IMR-90 (cell line): ENCODE data around the gene ADAM12. TPM values are rescaled to one million over a fixed set of nuclear protein-coding genes. Genes with fewer than 3 reads are reported as not detected.

Source experiments
- ATAC-seq: fragments of 200-7000 bp; cut with Tn5 transposase; 2 replicates; pipeline ENCODE4 v1.9.1; 2020; ENCODE audit warnings: low read depth, mild to moderate bottlenecking, moderate library complexity
- BruUV-seq: library from RNA; stranded (reverse); fragments of 400-500 nt; replicated peaks from 2 replicates; lab custom pipeline; 2021; lab: Mats Ljungman, UMichigan
- CTCF ChIA-PET: fragments of 300-600 bp; formaldehyde crosslinking; extraction: SDS; loops from one replicate; lab custom pipeline; 2021; ENCODE audit warnings: antibody characterized with exemption; lab: Yijun Ruan, JAX
- POLR2A ChIA-PET: fragments of 300-600 bp; sonication (Branson Sonifier 250); formaldehyde crosslinking; loops from one replicate; lab custom pipeline; 2022; ENCODE audit warnings: antibody characterized with exemption; ENCODE audit not compliant: unreplicated experiment; lab: Charles Lee
- DNase-seq: peaks from one replicate; pipeline ENCODE4 v3.0.0; 2013
- H2AFZ ChIP-seq: replicated peaks from 2 replicates; pipeline ENCODE3; 2013; ENCODE audit warnings: low read length, mild to moderate bottlenecking; ENCODE audit not compliant: poor library complexity
- H2AK5ac ChIP-seq: 2 replicates; pipeline ENCODE4 v1.6.1; 2013; ENCODE audit warnings: low read depth, low read length, inconsistent platforms
- H2AK9ac ChIP-seq: replicated peaks from 2 replicates; pipeline ENCODE3; 2013; ENCODE audit warnings: mild to moderate bottlenecking, low read depth, low read length, moderate library complexity; ENCODE audit not compliant: poor library complexity
- H2BK120ac ChIP-seq: 2 replicates; pipeline ENCODE4 v1.6.1; 2013; ENCODE audit warnings: low read depth, low read length, inconsistent platforms
- H2BK15ac ChIP-seq: 3 replicates; pipeline ENCODE4 v1.6.1; 2013; ENCODE audit warnings: low read depth, low read length, inconsistent platforms
- H2BK20ac ChIP-seq: 2 replicates; pipeline ENCODE4 v1.6.1; 2013; ENCODE audit warnings: low read depth, mild to moderate bottlenecking, inconsistent platforms, low read length, moderate library complexity
- H2BK5ac ChIP-seq: 2 replicates; pipeline ENCODE4 v1.6.1; 2013; ENCODE audit warnings: mild to moderate bottlenecking, low read depth, low read length, inconsistent platforms; ENCODE audit not compliant: poor library complexity, severe bottlenecking
- H3K14ac ChIP-seq: replicated peaks from 2 replicates; pipeline ENCODE4 v1.6.1; 2013; ENCODE audit warnings: low read depth, low read length, inconsistent platforms
- H3K18ac ChIP-seq: 2 replicates; pipeline ENCODE4 v1.6.1; 2013; ENCODE audit warnings: low read depth, low read length, control low read depth
- H3K23ac ChIP-seq: 2 replicates; pipeline ENCODE4 v1.6.1; 2013; ENCODE audit warnings: low read depth, low read length, inconsistent platforms
- H3K27ac ChIP-seq: 2 replicates; pipeline ENCODE4 v1.5.1; 2013; ENCODE audit warnings: mild to moderate bottlenecking, control low read depth, low read length; ENCODE audit not compliant: insufficient read depth
- H3K27me3 ChIP-seq: 2 replicates; pipeline ENCODE4 v1.6.1; 2013; ENCODE audit warnings: low read length; ENCODE audit not compliant: control insufficient read depth, insufficient read depth
- H3K36me3 ChIP-seq: 2 replicates; pipeline ENCODE4 v1.6.1; 2013; ENCODE audit warnings: low read length, mixed read lengths; ENCODE audit not compliant: control insufficient read depth, insufficient read depth
- H3K4ac ChIP-seq: 2 replicates; pipeline ENCODE4 v1.6.1; 2013; ENCODE audit warnings: low read depth, low read length, inconsistent platforms
- H3K4me1 ChIP-seq: 2 replicates; pipeline ENCODE4 v1.6.1; 2013; ENCODE audit warnings: low read length, mixed read lengths; ENCODE audit not compliant: control insufficient read depth, insufficient read depth
- H3K4me2 ChIP-seq: 2 replicates; pipeline ENCODE4 v1.6.1; 2013; ENCODE audit warnings: low read depth, mild to moderate bottlenecking, control low read depth, low read length, moderate library complexity
- H3K4me3 ChIP-seq: 2 replicates; pipeline ENCODE4 v1.5.1; 2013; ENCODE audit warnings: low read depth, mild to moderate bottlenecking, control low read depth, low read length, moderate library complexity; ENCODE audit not compliant: insufficient read depth
- H3K56ac ChIP-seq: 2 replicates; pipeline ENCODE4 v1.6.1; 2013; ENCODE audit warnings: low read length, inconsistent platforms; ENCODE audit not compliant: insufficient read depth; ENCODE audit errors: extremely low read depth
- H3K79me1 ChIP-seq, 2 experiments: 2 replicates each; pipeline ENCODE4 v1.6.1; 2013; ENCODE audit warnings: low read length in 2 of 2, inconsistent platforms in 1 of 2, low read depth in 1 of 2
- H3K9ac ChIP-seq: 2 replicates; pipeline ENCODE4 v1.6.1; 2013; ENCODE audit warnings: low read depth, low read length, control low read depth
- H3K9me1 ChIP-seq: 2 replicates; pipeline ENCODE4 v1.6.1; 2013; ENCODE audit warnings: low read length, inconsistent platforms; ENCODE audit not compliant: insufficient read depth
- H3K9me3 ChIP-seq: 2 replicates; pipeline ENCODE4 v1.6.1; 2013; ENCODE audit warnings: low read length; ENCODE audit not compliant: control insufficient read depth, insufficient read depth
- H4K20me1 ChIP-seq: 2 replicates; pipeline ENCODE4 v1.6.1; 2013; ENCODE audit warnings: low read length, inconsistent platforms; ENCODE audit not compliant: insufficient read depth
- H4K5ac ChIP-seq: 2 replicates; pipeline ENCODE4 v1.6.1; 2013; ENCODE audit warnings: mild to moderate bottlenecking, low read depth, low read length, control low read depth
- H4K8ac ChIP-seq, 2 experiments: 2 replicates each; pipeline ENCODE4 v1.6.1; 2013; ENCODE audit warnings: low read depth in 2 of 2, low read length in 2 of 2, control low read depth in 1 of 2, inconsistent platforms in 1 of 2
- H4K91ac ChIP-seq: 2 replicates; pipeline ENCODE4 v1.6.1; 2013; ENCODE audit warnings: low read depth, low read length, inconsistent platforms; ENCODE audit not compliant: insufficient read depth
- BHLHE40 ChIP-seq: fragments of 150-350 bp; IDR thresholded peaks from 2 replicates; pipeline ENCODE4 v1.6.1; 2016; ENCODE audit warnings: mild to moderate bottlenecking, low read depth, low read length
- CEBPB ChIP-seq: IDR thresholded peaks from 2 replicates; pipeline ENCODE4 v1.6.1; 2012; ENCODE audit warnings: low read depth, low read length, improper control_type of control experiment
- CHD1 ChIP-seq: IDR thresholded peaks from 2 replicates; pipeline ENCODE4 v1.6.1; 2012; ENCODE audit warnings: low read depth, low read length, improper control_type of control experiment
- CTCF ChIP-seq: conservative IDR thresholded peaks from 2 replicates; pipeline ENCODE4 v1.5.1; 2012; ENCODE audit warnings: mild to moderate bottlenecking, low read depth, low read length, improper control_type of control experiment
- ELK1 ChIP-seq: fragments of 150-350 bp; IDR thresholded peaks from 2 replicates; pipeline ENCODE4 v1.6.1; 2016; ENCODE audit warnings: low read depth, mild to moderate bottlenecking, low read length, moderate library complexity, borderline replicate concordance
- FOS ChIP-seq: fragments of 150-350 bp; IDR thresholded peaks from 2 replicates; pipeline ENCODE4 v1.6.1; 2016; ENCODE audit warnings: low read depth, low read length
- MAFK ChIP-seq: IDR thresholded peaks from 2 replicates; pipeline ENCODE4 v1.6.1; 2012; ENCODE audit warnings: low read depth, low read length, improper control_type of control experiment
- MAZ ChIP-seq: IDR thresholded peaks from 2 replicates; pipeline ENCODE4 v1.6.1; 2012; ENCODE audit warnings: low read depth, mild to moderate bottlenecking, low read length, improper control_type of control experiment, moderate library complexity, borderline replicate concordance
- MXI1 ChIP-seq: IDR thresholded peaks from 2 replicates; pipeline ENCODE4 v1.6.1; 2012; ENCODE audit warnings: low read depth, mild to moderate bottlenecking, low read length, moderate library complexity, borderline replicate concordance
- NFE2L2 ChIP-seq: fragments of 150-350 bp; IDR thresholded peaks from 2 replicates; pipeline ENCODE4 v1.6.1; 2016; ENCODE audit warnings: low read depth, mild to moderate bottlenecking, low read length
- POLR2A ChIP-seq: IDR thresholded peaks from 2 replicates; pipeline ENCODE4 v1.6.1; 2012; ENCODE audit warnings: mild to moderate bottlenecking, low read depth, low read length
- RAD21 ChIP-seq: IDR thresholded peaks from 2 replicates; pipeline ENCODE4 v1.6.1; 2012; ENCODE audit warnings: low read length, improper control_type of control experiment
- RCOR1 ChIP-seq: IDR thresholded peaks from 2 replicates; pipeline ENCODE4 v1.6.1; 2012; ENCODE audit warnings: mild to moderate bottlenecking, low read length, improper control_type of control experiment; ENCODE audit not compliant: insufficient replicate concordance
- RFX5 ChIP-seq: IDR thresholded peaks from 2 replicates; pipeline ENCODE4 v1.8.0; 2012; ENCODE audit warnings: low read depth, mild to moderate bottlenecking, low read length, moderate library complexity
- SMC3 ChIP-seq: fragments of 150-350 bp; IDR thresholded peaks from 2 replicates; pipeline ENCODE4 v1.6.1; 2016; ENCODE audit warnings: low read depth, mild to moderate bottlenecking, antibody characterized with exemption, low read length, moderate library complexity
- USF2 ChIP-seq: fragments of 150-350 bp; IDR thresholded peaks from 2 replicates; pipeline ENCODE4 v1.6.1; 2017; ENCODE audit warnings: mild to moderate bottlenecking, antibody characterized with exemption, low read length, low read depth
- WGBS, 2 experiments: methylation state at CpG; one replicate each; pipeline versions ENCODE4 v1.1.5 to v1.1.7; 2013; ENCODE audit warnings: missing lambda C conversion rate in 2 of 2; ENCODE audit not compliant: insufficient read length in 1 of 2; ENCODE audit errors: extremely low coverage in 2 of 2; 5-methylcytosine and 5-hydroxymethylcytosine counted together
- dilution Hi-C: fragments of 300-500 bp; cut with HindIII; formaldehyde crosslinking; loops from one replicate; pipeline ENCODE4 v1.14.3; 2018; ENCODE audit warnings: low sequenced_read_pairs; ENCODE audit not compliant: unreplicated experiment
- in situ Hi-C: fragments of 300-500 bp; cut with MboI; formaldehyde crosslinking; loops from 3 replicates; pipeline ENCODE4 v1.14.3; 2019; ENCODE audit warnings: low sequenced_read_pairs, inconsistent platforms, mixed read lengths
- intact Hi-C: fragments of 100-400 bp; cut with micrococcal nuclease; formaldehyde crosslinking; loops from 2 replicates; pipeline ENCODE4 v1.10.0; 2022
- polyA plus RNA-seq, 3 experiments: library from polyadenylated mRNA; depleted of rRNA; stranded (reverse); fragments of >200 nt; gene quantifications; 2 replicates each; pipeline ENCODE4 v1.2.3, GENCODE V29; 2012; ENCODE audit warnings: low replicate concordance in 1 of 3
- total RNA-seq: library from RNA; depleted of rRNA; stranded (reverse); fragments of >200 nt; gene quantifications from 2 replicates; pipeline ENCODE4 v1.2.3, GENCODE V29; 2012

The ADAM12 gene
- total and polyA plus RNA-seq, 2 of the 4 experiments (the other 2 are of a cell fraction): 9.6 to 10.2 TPM

- Histone ChIP-seq H3K9me3 (no peaks in the 10 kb centered on the region), H2BK20ac (no peak overlapping the region), H2BK15ac (no peak overlapping the region), H3K79me1 (no peaks in the 10 kb centered on the region), H3K27ac (no peak overlapping the region), H2AFZ (no peak overlapping the region), H2AK9ac (no peak overlapping the region), H4K8ac (no peak overlapping the region), H4K5ac (no peak overlapping the region), H3K4me1 (0 out of 2 replicates have a peak, but pooled peaks cover 2% of the 10 kb centered on the region), H2BK5ac (no peak overlapping the region), H2BK120ac (no peak overlapping the region), H2AK5ac (no peak overlapping the region), H3K14ac (no peak overlapping the region), H3K4ac (no peak overlapping the region), H3K4me3 (no peak overlapping the region), H3K9ac (no peak overlapping the region), H3K27me3 (no peaks in the 10 kb centered on the region), H4K20me1 (no peaks in the 10 kb centered on the region; the same call in 1 of the 2 replicates), H4K91ac (no peak overlapping the region), H3K56ac (no peak overlapping the region), H3K18ac (no peak overlapping the region), H3K23ac (no peak overlapping the region), H3K9me1 (no peaks in the 10 kb centered on the region), H3K36me3 (no peaks in the 10 kb centered on the region), H3K4me2 (no peak overlapping the region)
- TF ChIP-seq CHD1 (no peak), POLR2A (no peak), RAD21 (no peak), RCOR1 (no peak), FOS (no peak), BHLHE40 (no peak), CEBPB (no peak), MAZ (no peak), NFE2L2 (no peak), MXI1 (no peak), MAFK (no peak), USF2 (no peak), ELK1 (no peak), SMC3 (no peak), CTCF (no peak), RFX5 (no peak)
- DNase-seq (peak; percentile 38), ATAC-seq (peak; percentile 27; the same call in 1 of the 2 replicates)
- intact Hi-C loops (no loop called here), dilution Hi-C loops (no loop called here), in situ Hi-C loops (no loop called here)
- BruUV-seq: no TSS peak
- POLR2A ChIA-PET: no interaction called here
- CTCF ChIA-PET: interaction anchor here (0.6 kb wide), 1 partner anchor 252 kb away, joined by 3 read pairs; no protein-coding TSS in a partner anchor
- 60% methylated on average over 1 of the region's 1 CpG; no CpG with 5 or more reads in 1 of the 2 experiments for WGBS, 2 experiments
Measured at GRCh38 chr10:126101325-126101724, 287.0 kb downstream of the ADAM12 start.
